Natural killer cell (primary cell): ENCODE results near the gene IL17C. TPM values are rescaled to one million over a fixed set of nuclear protein-coding genes. Genes with fewer than 3 reads are reported as not detected.

Experiments
- ATAC-seq, 3 donors: fragments of 150-1000 bp in 2 of 3; fragments of 200-7000 bp in 1 of 3; cut with Tn5 transposase; 1 replicate in 1 of 3; 2 replicates in 2 of 3; pipeline ENCODE4 v1.10.0; 2021; ENCODE audit warnings: mild to moderate bottlenecking in 2 of 3, moderate library complexity in 2 of 3
- DNase-seq, 2 donors: peaks; one replicate each; pipeline versions ENCODE4 v3.0.0 to v3.0.0-alpha.2; 2013 to 2021; ENCODE audit warnings: mixed read lengths in 1 of 2
- H3K27ac ChIP-seq: one replicate; pipeline ENCODE4 v1.5.1; 2013; ENCODE audit warnings: mild to moderate bottlenecking, low read length
- H3K27me3 ChIP-seq: one replicate; pipeline ENCODE4 v1.6.1; 2013; ENCODE audit warnings: low read length; ENCODE audit not compliant: control insufficient read depth, insufficient read depth
- H3K36me3 ChIP-seq: one replicate; pipeline ENCODE4 v1.6.1; 2013; ENCODE audit warnings: low read length; ENCODE audit not compliant: control insufficient read depth, insufficient read depth
- H3K4me1 ChIP-seq: one replicate; pipeline ENCODE4 v1.6.1; 2013; ENCODE audit warnings: low read length; ENCODE audit not compliant: control insufficient read depth, insufficient read depth
- H3K4me3 ChIP-seq: one replicate; pipeline ENCODE4 v1.5.1; 2013; ENCODE audit warnings: low read length
- H3K9me3 ChIP-seq: one replicate; pipeline ENCODE4 v1.6.1; 2013; ENCODE audit warnings: low read length; ENCODE audit not compliant: control insufficient read depth, insufficient read depth
- H3K27ac Mint-ChIP-seq, 2 donors: one replicate each; pipeline ENCODE4 v1.8.0; 2022; ENCODE audit warnings: mild to moderate bottlenecking in 2 of 2, mixed read lengths in 2 of 2, moderate library complexity in 1 of 2
- H3K27me3 Mint-ChIP-seq, 2 donors: one replicate each; pipeline ENCODE4 v1.8.0; 2022; ENCODE audit warnings: low read depth in 2 of 2, mixed read lengths in 2 of 2
- H3K36me3 Mint-ChIP-seq: one replicate; pipeline ENCODE4 v1.8.0; 2022; ENCODE audit warnings: mixed read lengths
- H3K4me1 Mint-ChIP-seq, 2 donors: one replicate each; pipeline ENCODE4 v1.8.0; 2022; ENCODE audit warnings: mixed read lengths in 2 of 2
- H3K4me3 Mint-ChIP-seq: one replicate; pipeline ENCODE4 v1.8.0; 2022; ENCODE audit warnings: mild to moderate bottlenecking, moderate library complexity, mixed read lengths
- H3K9me3 Mint-ChIP-seq, 2 donors: one replicate each; pipeline ENCODE4 v1.8.0; 2022; ENCODE audit warnings: mixed read lengths in 2 of 2
- CTCF ChIP-seq: fragments of 200-600 bp; IDR thresholded peaks from one replicate; pipeline ENCODE4 v1.8.0; 2022; ENCODE audit warnings: antibody characterized with exemption
- WGBS: methylation state at CpG from one replicate; pipeline ENCODE4 v1.1.7; 2013; ENCODE audit warnings: missing lambda C conversion rate; ENCODE audit not compliant: insufficient coverage; 5-methylcytosine and 5-hydroxymethylcytosine counted together
- intact Hi-C: fragments of 100-400 bp; cut with micrococcal nuclease; formaldehyde crosslinking; loops from one replicate; pipeline ENCODE4 v1.14.2; 2022
- total RNA-seq, 4 donors: library from RNA; stranded (reverse); fragments of 120-200 nt in 1 of 4; gene quantifications; one replicate each; pipeline versions ENCODE4 v1.2.3 to v1.2.4, GENCODE V29; 2013 to 2022

The IL17C gene
- total RNA-seq, 3 donors from 2014 or later (not counting 1 experiment from before 2014, with no cell fraction given): 0.61 to 3.0 (median 1.2) TPM

GRCh38 chr16:88684569-88685155 is 46.3 kb downstream of the IL17C start:
- peak overlapping the region; percentile 55 for H3K4me3 Mint-ChIP-seq
- H3K36me3 ChIP-seq: peaks cover 6% of the 10 kb centered on the region
- WGBS: 88% methylated on average over 15 of the region's 15 CpGs
- intact Hi-C loops: loop anchor here (2.0 to 5.0 kb wide), 2 partner anchors 32 to 47 kb away; partner anchors contain the start of gene IL17C
- H3K9me3 Mint-ChIP-seq: no peaks in the 10 kb centered on the region
- H3K27me3 Mint-ChIP-seq: no peaks in the 10 kb centered on the region
- H3K27me3 ChIP-seq: no peaks in the 10 kb centered on the region
- DNase-seq (no peak), ATAC-seq (no peak)
- H3K36me3 Mint-ChIP-seq: no peaks in the 10 kb centered on the region
- H3K27ac Mint-ChIP-seq: peak overlapping the region; percentile 36 to 73
- H3K4me3 ChIP-seq: no peak overlapping the region
- no peak for TF ChIP-seq CTCF
- H3K4me1 Mint-ChIP-seq: peaks cover 7 to 35% of the 10 kb centered on the region in 2 donors
- H3K27ac ChIP-seq: no peak overlapping the region
- no peaks in the 10 kb centered on the region for H3K9me3 ChIP-seq
- H3K4me1 ChIP-seq: peaks cover 50% of the 10 kb centered on the region

DNA sequence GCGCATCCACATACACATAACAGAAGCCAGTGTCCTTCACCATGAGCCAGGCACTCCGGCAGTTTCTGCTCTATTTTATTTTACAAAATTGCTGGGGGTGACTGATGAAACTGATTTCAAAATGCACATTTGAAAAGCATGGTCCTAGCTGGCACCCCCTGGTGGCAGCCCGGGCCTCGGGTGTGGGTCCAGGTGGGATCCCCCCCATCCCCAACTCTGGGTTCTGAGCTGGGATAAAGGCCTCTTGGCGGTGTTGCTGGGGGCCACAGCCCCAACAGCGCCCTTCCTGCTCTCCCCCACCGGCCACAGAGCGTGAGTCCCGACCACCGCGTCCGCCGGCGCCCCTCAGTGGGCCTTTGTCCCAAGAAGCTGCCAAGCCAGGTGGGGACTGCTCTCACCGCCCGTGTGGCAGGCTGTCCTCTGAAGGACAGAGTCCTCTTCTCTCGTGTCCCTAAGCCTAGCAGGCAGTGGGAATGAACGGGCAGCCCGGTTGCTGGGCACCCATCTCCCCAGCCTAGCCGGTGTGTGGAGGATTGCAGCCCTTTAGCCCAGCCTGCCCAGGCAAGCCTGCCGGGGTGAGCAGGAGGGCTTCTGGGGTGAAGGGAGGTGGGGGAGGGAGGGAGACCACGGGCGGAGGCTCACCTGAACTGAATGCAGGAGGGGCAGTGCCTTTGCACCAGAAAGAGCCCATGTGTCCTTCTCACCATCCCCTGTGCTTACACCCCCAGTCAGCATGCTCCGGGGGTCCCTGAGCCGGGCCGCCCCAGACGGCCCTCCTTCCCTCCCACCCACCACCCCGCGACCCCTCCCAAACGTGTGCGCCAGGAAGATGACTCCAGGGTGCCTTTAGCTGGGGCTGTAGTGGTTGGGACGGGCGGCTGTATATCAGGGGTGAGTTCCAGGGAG is 47.0 kb downstream of the IL17C start:
- H3K4me3 Mint-ChIP-seq: peak overlapping the region; percentile 84
- 6% methylated on average over 32 of the region's 33 CpGs for WGBS
- ATAC-seq (peak; percentile 24 to 44 (median 33)), DNase-seq (peak; percentile 65 to 72)
- H3K27ac Mint-ChIP-seq: peak overlapping the region; percentile 36 to 73
- intact Hi-C loops: loop anchor here (1.0 to 5.0 kb wide), 4 partner anchors 15 to 65 kb away; partner anchors contain the start of gene IL17C
- peaks cover 10 to 41% of the 10 kb centered on the region in 2 donors for H3K4me1 Mint-ChIP-seq
- Histone ChIP-seq H3K27me3 (no peaks in the 10 kb centered on the region), H3K4me3 (peak overlapping the region; percentile 92), H3K4me1 (peaks cover 55% of the 10 kb centered on the region), H3K9me3 (no peaks in the 10 kb centered on the region), H3K27ac (peak overlapping the region; percentile 63), H3K36me3 (peaks cover 6% of the 10 kb centered on the region)
- TF ChIP-seq CTCF: peak; percentile 77
- H3K36me3 Mint-ChIP-seq: no peaks in the 10 kb centered on the region
- H3K27me3 Mint-ChIP-seq: no peaks in the 10 kb centered on the region
- no peaks in the 10 kb centered on the region for H3K9me3 Mint-ChIP-seq

DNA sequence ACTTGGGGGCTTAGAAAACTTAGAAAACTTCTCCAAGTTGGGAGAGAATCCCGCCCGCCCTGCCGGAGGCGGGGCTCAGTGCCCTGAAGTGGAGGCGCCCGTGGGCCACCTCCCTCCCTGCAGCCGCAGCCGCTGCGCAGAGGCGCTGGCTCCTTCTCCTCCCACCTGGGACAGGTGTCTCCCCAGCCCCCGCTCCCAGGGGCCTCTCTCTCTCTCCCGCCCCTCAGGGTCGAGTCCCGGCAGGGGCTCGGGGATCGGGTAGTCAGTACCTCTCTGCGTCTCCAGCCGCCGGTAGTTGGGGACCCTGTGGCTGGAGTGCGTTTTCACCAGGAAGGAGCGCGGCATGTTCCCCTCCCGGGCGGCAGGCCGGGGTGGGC is 47.7 kb downstream of the IL17C start:
- intact Hi-C loops: loop anchor here (1.0 to 5.0 kb wide), 3 partner anchors 15 to 66 kb away; partner anchors contain the start of gene IL17C
- H3K4me1 Mint-ChIP-seq: peaks cover 15 to 47% of the 10 kb centered on the region in 2 donors
- H3K9me3 Mint-ChIP-seq: no peaks in the 10 kb centered on the region
- peak overlapping the region; percentile 84 for H3K4me3 Mint-ChIP-seq
- peaks cover 55% of the 10 kb centered on the region for H3K4me1 ChIP-seq
- no peaks in the 10 kb centered on the region for H3K27me3 Mint-ChIP-seq
- no peaks in the 10 kb centered on the region for H3K27me3 ChIP-seq
- H3K27ac Mint-ChIP-seq: peak overlapping the region in 1 of 2 donors; percentile 73
- DNase-seq (peak in 1 of 2 donors; percentile 72), ATAC-seq (peak; percentile 47 to 59 (median 49))
- WGBS: under 1% methylated on average over 25 of the region's 25 CpGs
- no peaks in the 10 kb centered on the region for H3K36me3 Mint-ChIP-seq
- H3K4me3 ChIP-seq: peak overlapping the region; percentile 92
- no peak for TF ChIP-seq CTCF
- H3K36me3 ChIP-seq: peaks cover 1% of the 10 kb centered on the region
- H3K27ac ChIP-seq: peak overlapping the region; percentile 63
- H3K9me3 ChIP-seq: no peaks in the 10 kb centered on the region
